H1 (cell line): ENCODE data around the gene OLR1. TPM values are rescaled to one million over a fixed set of nuclear protein-coding genes. Genes with fewer than 3 reads are reported as not detected.

Source experiments
- CTCF ChIA-PET: fragments of 300-600 bp; sonication (Branson Sonifier 250); formaldehyde crosslinking; loops from one replicate; lab custom pipeline; 2021; ENCODE audit not compliant: partially characterized antibody; lab: Charles Lee
- POLR2A ChIA-PET: fragments of 300-600 bp; sonication (Branson Sonifier 250); formaldehyde crosslinking; loops from one replicate; lab custom pipeline; 2021; ENCODE audit warnings: inconsistent platforms; ENCODE audit not compliant: partially characterized antibody; lab: Charles Lee
- DNase-seq, 2 experiments: peaks; one replicate each; pipeline versions ENCODE4 v3.0.0 to v3.0.0-alpha.2; 2010 to 2022; ENCODE audit warnings: low spot score in 2 of 2, low read depth in 1 of 2, mixed read lengths in 1 of 2
- FAIRE-seq: peaks from 2 replicates; lab custom pipeline; 2011; peaks lifted over from hg19 to GRCh38; lab: Jason Lieb, UNC
- H2AFZ ChIP-seq: 2 replicates; pipeline ENCODE4 v1.8.1; 2012; ENCODE audit warnings: low read length, inconsistent platforms
- H2AK5ac ChIP-seq: 2 replicates; pipeline ENCODE4 v1.6.1; 2013; ENCODE audit warnings: low read depth, low read length
- H2BK120ac ChIP-seq: replicated peaks from 2 replicates; pipeline ENCODE3; 2013; ENCODE audit warnings: low read depth, low read length, inconsistent platforms
- H2BK12ac ChIP-seq: 2 replicates; pipeline ENCODE4 v1.6.1; 2013; ENCODE audit warnings: low read depth, low read length
- H2BK15ac ChIP-seq: 2 replicates; pipeline ENCODE4 v1.6.1; 2013; ENCODE audit warnings: low read length
- H2BK20ac ChIP-seq: 2 replicates; pipeline ENCODE4 v1.6.1; 2013; ENCODE audit warnings: low read length
- H2BK5ac ChIP-seq: 2 replicates; pipeline ENCODE4 v1.6.1; 2013; ENCODE audit warnings: low read depth, low read length
- H3K14ac ChIP-seq: 2 replicates; pipeline ENCODE4 v1.6.1; 2013; ENCODE audit warnings: inconsistent platforms; ENCODE audit not compliant: insufficient read length
- H3K18ac ChIP-seq: 2 replicates; pipeline ENCODE4 v1.6.1; 2013; ENCODE audit warnings: low read length; ENCODE audit errors: extremely low read depth
- H3K23ac ChIP-seq: 2 replicates; pipeline ENCODE4 v1.6.1; 2013; ENCODE audit warnings: inconsistent platforms; ENCODE audit not compliant: insufficient read length
- H3K23me2 ChIP-seq: 2 replicates; pipeline ENCODE4 v1.6.1; 2013; ENCODE audit warnings: low read depth, low read length
- H3K27ac ChIP-seq: 2 replicates; pipeline ENCODE4 v1.6.1; 2011; ENCODE audit warnings: low read depth, low read length, inconsistent platforms
- H3K27me3 ChIP-seq, 4 experiments: replicated peaks in 1 of 4; 1 replicate in 1 of 4; 2 replicates in 3 of 4; pipeline versions ENCODE4 v1.6.1 to v1.8.1; 2011 to 2013; ENCODE audit warnings: low read length in 3 of 4, mild to moderate bottlenecking in 3 of 4, inconsistent platforms in 2 of 4, mixed read lengths in 2 of 4, moderate library complexity in 1 of 4; ENCODE audit not compliant: control insufficient read depth in 3 of 4, insufficient read depth in 3 of 4; ENCODE audit errors: extremely low read depth in 1 of 4
- H3K36me3 ChIP-seq, 4 experiments: 2 replicates each; pipeline versions ENCODE4 v1.6.1 to v1.8.1; 2011 to 2013; ENCODE audit warnings: mild to moderate bottlenecking in 4 of 4, low read length in 3 of 4, moderate library complexity in 2 of 4, control low read depth in 1 of 4, inconsistent platforms in 1 of 4; ENCODE audit not compliant: insufficient read depth in 4 of 4, control insufficient read depth in 2 of 4
- H3K4ac ChIP-seq: replicated peaks from 2 replicates; pipeline ENCODE3; 2013; ENCODE audit warnings: low read length, low read depth, mixed read lengths, inconsistent platforms; ENCODE audit not compliant: insufficient read length
- H3K4me1 ChIP-seq, 4 experiments: replicated peaks in 1 of 4; 1 replicate in 1 of 4; 2 replicates in 3 of 4; pipeline versions ENCODE4 v1.6.1 to v1.8.1; 2011 to 2013; ENCODE audit warnings: low read length in 3 of 4, inconsistent platforms in 2 of 4, mixed read lengths in 1 of 4; ENCODE audit not compliant: insufficient read depth in 4 of 4, control insufficient read depth in 3 of 4
- H3K4me2 ChIP-seq, 2 experiments: 2 replicates each; pipeline versions ENCODE4 v1.6.1 to v1.8.1; 2011 to 2013; ENCODE audit warnings: low read depth in 2 of 2, low read length in 2 of 2, control low read depth in 1 of 2, inconsistent platforms in 1 of 2, mild to moderate bottlenecking in 1 of 2; ENCODE audit not compliant: insufficient read depth in 1 of 2
- H3K4me3 ChIP-seq, 4 experiments: fragments of 200-600, 300-600 bp in 1 of 4; sonication (generic), shearing (Covaris generic), sonication (Bioruptor Twin) in 1 of 4; 2 replicates each; pipeline versions ENCODE4 v1.5.1 to v1.8.1; 2011 to 2016; ENCODE audit warnings: low read length in 4 of 4, low read depth in 3 of 4, control low read depth in 2 of 4, inconsistent platforms in 2 of 4, mild to moderate bottlenecking in 2 of 4, mixed read lengths in 1 of 4, moderate library complexity in 1 of 4; ENCODE audit not compliant: insufficient read depth in 2 of 4; ENCODE audit errors: extremely low read depth in 1 of 4
- H3K56ac ChIP-seq: replicated peaks from 2 replicates; pipeline ENCODE3; 2013; ENCODE audit warnings: low read depth, mild to moderate bottlenecking, mixed read lengths, low read length, inconsistent platforms; ENCODE audit not compliant: insufficient read length
- H3K79me1 ChIP-seq: 2 replicates; pipeline ENCODE4 v1.6.1; 2013; ENCODE audit warnings: low read depth, low read length, control low read depth
- H3K79me2 ChIP-seq, 2 experiments: 2 replicates each; pipeline versions ENCODE4 v1.6.1 to v1.8.1; 2012 to 2013; ENCODE audit warnings: low read length in 2 of 2, mild to moderate bottlenecking in 2 of 2, inconsistent platforms in 1 of 2; ENCODE audit not compliant: insufficient read depth in 2 of 2, control insufficient read depth in 1 of 2
- H3K9ac ChIP-seq, 4 experiments: replicated peaks in 1 of 4; 1 replicate in 1 of 4; 2 replicates in 3 of 4; pipeline versions ENCODE4 v1.6.1 to v1.8.1; 2011 to 2013; ENCODE audit warnings: low read depth in 3 of 4, low read length in 3 of 4, control low read depth in 2 of 4, mild to moderate bottlenecking in 2 of 4, moderate library complexity in 2 of 4, inconsistent platforms in 1 of 4; ENCODE audit errors: extremely low read depth in 1 of 4
- H3K9me3 ChIP-seq, 2 experiments: 2 replicates each; pipeline versions ENCODE4 v1.6.1 to v1.8.1; 2012 to 2013; ENCODE audit warnings: mild to moderate bottlenecking in 2 of 2, moderate library complexity in 2 of 2, control low read depth in 1 of 2, inconsistent platforms in 1 of 2, low read depth in 1 of 2, low read length in 1 of 2, mixed read lengths in 1 of 2; ENCODE audit not compliant: insufficient read depth in 2 of 2
- H4K20me1 ChIP-seq, 2 experiments: replicated peaks in 1 of 2; 2 replicates each; pipeline versions ENCODE3 to v1.8.1; 2011 to 2013; ENCODE audit warnings: inconsistent platforms in 2 of 2, low read length in 2 of 2, mild to moderate bottlenecking in 1 of 2; ENCODE audit not compliant: insufficient read depth in 2 of 2, control insufficient read depth in 1 of 2
- H4K5ac ChIP-seq: 2 replicates; pipeline ENCODE4 v1.6.1; 2013; ENCODE audit warnings: low read length, low read depth, mixed read lengths, inconsistent platforms; ENCODE audit not compliant: insufficient read length
- H4K8ac ChIP-seq: 2 replicates; pipeline ENCODE4 v1.8.0; 2013; ENCODE audit warnings: mild to moderate bottlenecking, moderate library complexity, low read length, inconsistent platforms; ENCODE audit not compliant: insufficient read depth; ENCODE audit errors: extremely low read depth
- H4K91ac ChIP-seq: replicated peaks from 2 replicates; pipeline ENCODE3; 2013; ENCODE audit warnings: low read length, mixed read lengths, inconsistent platforms; ENCODE audit not compliant: insufficient read length
- CBX8 ChIP-seq: fragments of 300-800, 300-1000 bp; sonication (generic); IDR thresholded peaks from 2 replicates; pipeline ENCODE4 v1.7.1; 2016; ENCODE audit warnings: low read depth, low read length, borderline replicate concordance
- CREB1 ChIP-seq: IDR thresholded peaks from 2 replicates; pipeline ENCODE4 v1.6.1; 2012; ENCODE audit warnings: inconsistent platforms
- CTCF ChIP-seq, 3 experiments: IDR thresholded peaks; 1 replicate in 2 of 3; 2 replicates in 1 of 3; pipeline versions ENCODE4 v1.5.1 to v1.6.1; 2011; ENCODE audit warnings: low read length in 3 of 3, mild to moderate bottlenecking in 3 of 3, inconsistent platforms in 2 of 3, low read depth in 1 of 3, moderate library complexity in 1 of 3; ENCODE audit not compliant: insufficient read depth in 1 of 3; ENCODE audit errors: control extremely low read depth in 1 of 3
- EGR1 ChIP-seq: IDR thresholded peaks from 2 replicates; pipeline ENCODE4 v1.6.1; 2011; ENCODE audit warnings: low read depth, low read length, borderline replicate concordance
- EZH2 ChIP-seq: fragments of 200-600 bp; sonication (generic); IDR thresholded peaks from 2 replicates; pipeline ENCODE4 v1.7.1; 2012; ENCODE audit warnings: low read depth, mild to moderate bottlenecking, moderate library complexity, low read length, inconsistent platforms; ENCODE audit not compliant: severe bottlenecking
- HDAC2 ChIP-seq, 2 experiments: fragments of 300-600 bp in 1 of 2; sonication (generic) in 1 of 2; IDR thresholded peaks; 2 replicates each; pipeline ENCODE4 v1.6.1; 2011 to 2012; ENCODE audit warnings: low read depth in 2 of 2, low read length in 2 of 2, mild to moderate bottlenecking in 2 of 2, moderate library complexity in 2 of 2, borderline replicate concordance in 1 of 2, inconsistent platforms in 1 of 2
- SP2 ChIP-seq: IDR thresholded peaks from 2 replicates; pipeline ENCODE4 v1.6.1; 2012; ENCODE audit warnings: mild to moderate bottlenecking, low read length, inconsistent platforms
- SP4 ChIP-seq: IDR thresholded peaks from 2 replicates; pipeline ENCODE4 v1.6.1; 2012; ENCODE audit warnings: low read length, inconsistent platforms
- SUZ12 ChIP-seq: fragments of 200-600 bp; sonication (generic); IDR thresholded peaks from 2 replicates; pipeline ENCODE4 v1.6.1; 2012; ENCODE audit warnings: mild to moderate bottlenecking, inconsistent platforms, low read length, moderate library complexity, mixed read lengths
- TAF7 ChIP-seq: optimal IDR thresholded peaks from 2 replicates; pipeline ENCODE3; 2011; ENCODE audit warnings: low read depth, mild to moderate bottlenecking, inconsistent platforms, low read length, moderate library complexity, borderline replicate concordance
- WGBS, 2 experiments: shearing (Covaris generic) in 1 of 2; methylation state at CpG; one replicate each; pipeline versions ENCODE4 v1.1.6 to v1.1.7; 2013 to 2015; ENCODE audit warnings: low lambda C conversion rate in 2 of 2, mixed read lengths in 2 of 2, inconsistent platforms in 1 of 2, low coverage in 1 of 2, missing lambda C conversion rate in 1 of 2; ENCODE audit not compliant: insufficient replicate concordance in 2 of 2, insufficient coverage in 1 of 2, insufficient read length in 1 of 2; ENCODE audit errors: extremely low coverage in 1 of 2, missing lambda C conversion rate in 1 of 2; 5-methylcytosine and 5-hydroxymethylcytosine counted together
- polyA plus RNA-seq, 7 experiments: library from polyadenylated mRNA; depleted of rRNA in 3 of 7; stranded (reverse) in 5 of 7; unstranded in 2 of 7; fragments of >200 nt in 5 of 7; fragments of 200-250 nt in 2 of 7; gene quantifications; 1 replicate in 5 of 7; 2 replicates in 1 of 7; 4 replicates in 1 of 7; pipeline versions ENCODE4 v1.2.1 to v1.2.3, GENCODE V29; 2011 to 2013; ENCODE audit warnings: missing spikeins in 2 of 7, mixed read lengths in 2 of 7
- total RNA-seq: library from RNA; stranded (reverse); fragmentation: NEBNext Ultra II Directional; extraction: Animal tissue kit (Norgen Biotek cat#: 25700); gene quantifications from 2 replicates; pipeline ENCODE4 v1.2.1, GENCODE V29; 2021

Gene OLR1
- total and polyA plus RNA-seq, 2 of the 8 experiments (the other 6 are each of a cell fraction or from before 2014, with no cell fraction given) = not detected

- no peaks in the 10 kb centered on the region for H3K23me2 ChIP-seq
- H3K18ac ChIP-seq = no peak overlapping the region
- no peak overlapping the region for H2BK20ac ChIP-seq
- peaks cover 0 to 19% of the 10 kb centered on the region in 2 experiments; a peak in 2 of 4 replicates for H3K79me2 ChIP-seq
- H3K56ac ChIP-seq = no peak overlapping the region
- DNase-seq = no peak
- ChIA-PET POLR2A (no interaction called here), CTCF (no interaction called here)
- H3K4me1 ChIP-seq = peaks cover 0 to 3% (median 0%) of the 10 kb centered on the region in 4 experiments; a peak in 1 of 7 replicates
- no peak overlapping the region for H2BK120ac ChIP-seq
- WGBS, 2 experiments = 91% methylated on average over 8 of the region's 8 CpGs; no CpG with 5 or more reads in 1 of the 2 experiments
- no peak overlapping the region for H3K4me3 ChIP-seq
- no peak overlapping the region; the same call in 1 of the 2 replicates for H4K8ac ChIP-seq
- H3K36me3 ChIP-seq = peaks cover 13 to 54% (median 44%) of the 10 kb centered on the region in 4 experiments
- no peak overlapping the region for H3K27ac ChIP-seq
- H2BK15ac ChIP-seq = no peak overlapping the region
- H4K20me1 ChIP-seq = peaks cover 0 to 2% of the 10 kb centered on the region in 2 experiments
- H4K5ac ChIP-seq = no peak overlapping the region
- H3K4me2 ChIP-seq = no peak overlapping the region
- H3K27me3 ChIP-seq = no peaks in the 10 kb centered on the region
- no peak overlapping the region for H2BK5ac ChIP-seq
- no peak overlapping the region for H2AFZ ChIP-seq
- H3K79me1 ChIP-seq = no peaks in the 10 kb centered on the region
- no peaks in the 10 kb centered on the region for H3K9me3 ChIP-seq
- no peak overlapping the region for H3K4ac ChIP-seq
- no peak overlapping the region for H3K23ac ChIP-seq
- H2AK5ac ChIP-seq = no peak overlapping the region
- no peak for FAIRE-seq
- H4K91ac ChIP-seq = no peak overlapping the region
- no peak overlapping the region for H3K14ac ChIP-seq
- no peak overlapping the region for H2BK12ac ChIP-seq
- H3K9ac ChIP-seq = no peak overlapping the region
- TF ChIP-seq TAF7 (no peak), SP2 (no peak), CREB1 (no peak), SP4 (no peak), CBX8 (no peak), EZH2 (no peak), HDAC2 (IDR thresholded peaks at IDR 0.05; ENCODE audit: borderline replicate concordance in 1 of 2, low read depth in 2 of 2, low read length in 2 of 2) (no peak), SUZ12 (no peak), EGR1 (no peak), CTCF (IDR thresholded peaks at IDR 0.05; ENCODE audit: control extremely low read depth in 1 of 3, insufficient read depth in 1 of 3, low read depth in 1 of 3, low read length in 3 of 3) (no peak)
Measured at GRCh38 chr12:10220398-10221077, 48.6 kb upstream of the OLR1 start.
